ENCODE results near the gene TP53.

The TP53 gene

DNA sequence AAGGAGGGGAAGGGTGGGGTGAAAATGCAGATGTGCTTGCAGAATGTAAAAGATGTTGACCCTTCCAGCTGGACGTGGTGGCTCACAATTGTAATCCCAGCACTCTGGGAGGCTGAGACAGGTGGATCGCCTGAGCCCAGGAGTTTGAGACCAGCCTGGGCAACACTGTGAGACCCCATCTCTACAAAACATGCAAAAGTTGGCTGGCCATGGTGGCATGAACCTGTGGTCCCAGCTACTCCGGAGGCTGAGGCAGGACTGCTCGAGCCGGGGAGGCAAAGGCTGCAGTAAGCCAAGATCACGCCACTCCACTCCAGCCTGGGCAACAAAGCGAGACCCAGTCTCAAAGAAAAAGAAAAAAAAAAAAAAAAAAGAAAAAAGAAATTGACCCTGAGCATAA, 18.8 kb downstream of the TP53 start:
- no peak for DNase-seq (ENCODE audit: low spot score)
- Histone ChIP-seq H3K27ac (no peak overlapping the region), H3K4me3 (no peak overlapping the region)
- no peak for TF ChIP-seq CTCF (IDR thresholded peaks at IDR 0.05)

GRCh38 chr17:7667656-7668406, 19.5 kb downstream of the TP53 start:
- Histone ChIP-seq H3K27ac (no peak overlapping the region), H3K4me3 (no peak overlapping the region)
- TF ChIP-seq CTCF (IDR thresholded peaks at IDR 0.05): no peak
- DNase-seq (ENCODE audit: low spot score): no peak

GRCh38 chr17:7656958-7657609, 30.2 kb downstream of the TP53 start:
- Histone ChIP-seq H3K4me3 (no peak overlapping the region), H3K27ac (peak overlapping the region in 1 of 2 donors; percentile 47)
- TF ChIP-seq CTCF (IDR thresholded peaks at IDR 0.05): no peak
- DNase-seq (ENCODE audit: low spot score): no peak

DNA sequence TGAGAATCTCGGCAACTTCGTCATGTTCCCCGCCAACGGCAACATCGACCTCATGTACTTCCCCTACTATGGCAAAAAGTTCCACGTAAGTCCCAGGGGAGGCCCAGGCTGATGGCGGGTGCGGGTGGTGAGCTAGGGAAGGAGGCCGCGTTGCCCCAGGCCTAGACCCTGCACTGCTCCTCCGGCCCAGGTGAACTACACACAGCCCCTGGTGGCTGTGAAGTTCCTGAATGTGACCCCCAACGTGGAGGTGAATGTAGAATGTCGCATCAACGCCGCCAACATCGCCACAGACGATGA, 31.8 kb downstream of the TP53 start:
- no peak for TF ChIP-seq CTCF (IDR thresholded peaks at IDR 0.05)
- no peak overlapping the region for H3K27ac ChIP-seq
- no peak for DNase-seq (ENCODE audit: low spot score)

GRCh38 chr17:7654832-7655540, 32.3 kb downstream of the TP53 start:
- H3K27ac ChIP-seq: no peak overlapping the region
- no peak overlapping the region for H3K4me3 ChIP-seq
- TF ChIP-seq CTCF (IDR thresholded peaks at IDR 0.05): no peak
- no peak for DNase-seq (ENCODE audit: low spot score)

More for the DNA sequence above, 31.8 kb downstream of the TP53 start:
- no peak overlapping the region for H3K4me3 ChIP-seq

DNA sequence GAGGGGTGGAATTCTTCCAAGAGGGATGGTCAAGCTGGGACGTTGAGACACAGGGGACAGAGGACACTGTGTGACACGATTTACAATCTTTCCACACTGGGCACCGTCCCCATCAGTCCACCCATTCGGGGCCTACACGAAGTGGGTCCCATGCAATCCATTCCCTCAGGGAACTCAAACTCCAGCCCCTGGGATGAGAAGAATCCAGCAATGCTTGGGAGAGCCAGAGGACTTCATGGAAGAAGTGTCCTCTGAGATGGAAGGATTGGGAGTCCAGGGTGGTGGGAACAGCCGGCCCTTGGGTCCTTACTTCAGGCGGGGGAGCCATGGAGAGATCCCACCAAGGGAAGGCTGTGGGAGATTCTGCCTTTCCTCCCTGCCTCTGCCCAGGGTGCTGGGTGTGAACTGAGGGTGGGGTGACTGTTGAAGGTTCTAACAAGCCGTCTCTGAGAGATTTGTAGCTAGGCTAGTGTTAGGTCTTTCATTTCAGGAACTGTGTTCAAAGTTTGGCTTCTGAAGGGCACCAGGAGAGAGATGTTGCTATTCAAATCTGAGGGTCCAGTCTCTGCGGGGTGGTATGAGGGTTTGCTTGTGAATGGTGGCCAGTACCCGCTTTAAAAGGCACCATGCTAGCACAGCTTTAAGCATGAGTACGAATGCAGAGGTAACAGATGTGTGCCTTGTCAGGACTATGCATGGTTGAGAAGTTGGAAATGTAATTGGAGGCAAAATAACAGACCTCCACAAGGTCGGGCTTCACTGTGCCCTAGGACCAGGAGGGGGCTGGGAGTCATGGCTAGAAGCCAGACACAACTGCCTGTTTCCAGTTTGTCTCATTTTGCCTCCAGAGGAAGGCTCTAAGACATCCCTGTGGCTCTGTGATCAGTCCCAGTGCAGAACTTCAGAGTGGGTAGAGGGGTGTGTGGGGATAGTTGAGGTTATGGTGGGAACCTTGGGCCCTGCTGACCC, 34.6 kb downstream of the TP53 start:
- peak overlapping the region in 1 of 2 donors; percentile 62 for H3K27ac ChIP-seq
- no peak overlapping the region for H3K4me3 ChIP-seq
- DNase-seq (ENCODE audit: low spot score): no peak
- TF ChIP-seq CTCF (IDR thresholded peaks at IDR 0.05): no peak

Data from coronary artery (tissue), 2 donors.